T1000 (cell line): ENCODE measurements around the gene IGFBP4.

ENCODE experiments used
- DNase-seq: peaks from one replicate; lab custom pipeline; 2025; ENCODE audit warnings: mixed read lengths; lab: John Stamatoyannopoulos, UW

The IGFBP4 gene

GRCh38 chr17:40432864-40433528, 10.3 kb upstream of the IGFBP4 start:
- no peak for DNase-seq

- DNase-seq, result no peak
Observed at GRCh38 chr17:40433551-40434415, 9.5 kb upstream of the IGFBP4 start.

- no peak for DNase-seq
Observed at GRCh38 chr17:40436636-40437035, 6.6 kb upstream of the IGFBP4 start.

GRCh38 chr17:40437095-40437732, 6.0 kb upstream of the IGFBP4 start:
- DNase-seq, result no peak

- DNase-seq, result no peak
Observed at GRCh38 chr17:40440166-40440565, 3.1 kb upstream of the IGFBP4 start.

GRCh38 chr17:40442392-40443195, 656 bp upstream of the IGFBP4 start:
- no peak for DNase-seq

GRCh38 chr17:40443988-40444899, 994 bp downstream of the IGFBP4 start:
- DNase-seq, result no peak

- DNase-seq, result no peak
Observed at GRCh38 chr17:40445751-40446468, 2.7 kb downstream of the IGFBP4 start.

- DNase-seq, result no peak
Observed at GRCh38 chr17:40447148-40447644, 3.9 kb downstream of the IGFBP4 start.

GRCh38 chr17:40447806-40448205, 4.6 kb downstream of the IGFBP4 start:
- no peak for DNase-seq

GRCh38 chr17:40448213-40448638, 5.0 kb downstream of the IGFBP4 start:
- no peak for DNase-seq

- DNase-seq, result no peak
Observed at GRCh38 chr17:40448639-40449261, 5.5 kb downstream of the IGFBP4 start.

- no peak for DNase-seq
Observed at GRCh38 chr17:40450175-40450574, 6.9 kb downstream of the IGFBP4 start.

- DNase-seq, result no peak
Observed at GRCh38 chr17:40451420-40451819, 8.2 kb downstream of the IGFBP4 start.

- peak; percentile 48 for DNase-seq
Observed at GRCh38 chr17:40452216-40452787, 9.1 kb downstream of the IGFBP4 start.

GRCh38 chr17:40452921-40453378, 9.7 kb downstream of the IGFBP4 start:
- no peak for DNase-seq

GRCh38 chr17:40453881-40454612, 10.8 kb downstream of the IGFBP4 start:
- no peak for DNase-seq

GRCh38 chr17:40454613-40454995, 11.4 kb downstream of the IGFBP4 start:
- DNase-seq, result no peak
